GM21360 (cell line): ENCODE results near the gene SEC23A.
A peak's percentile ranks its signal among the peaks of the same experiment; 100 is the strongest.
"Not testable (repeated sequence)": the region's sequence is repeated elsewhere in the genome, so short reads cannot be mapped to it uniquely, and the experiment has no call there.

Experiments
- ATAC-seq: cut with Tn5 transposase; IDR thresholded peaks from one replicate; pipeline ENCODE4 v1.9.1; 2021; ENCODE audit warnings: mild to moderate bottlenecking, moderate library complexity; ENCODE audit not compliant: unreplicated experiment

SEC23A gene

DNA sequence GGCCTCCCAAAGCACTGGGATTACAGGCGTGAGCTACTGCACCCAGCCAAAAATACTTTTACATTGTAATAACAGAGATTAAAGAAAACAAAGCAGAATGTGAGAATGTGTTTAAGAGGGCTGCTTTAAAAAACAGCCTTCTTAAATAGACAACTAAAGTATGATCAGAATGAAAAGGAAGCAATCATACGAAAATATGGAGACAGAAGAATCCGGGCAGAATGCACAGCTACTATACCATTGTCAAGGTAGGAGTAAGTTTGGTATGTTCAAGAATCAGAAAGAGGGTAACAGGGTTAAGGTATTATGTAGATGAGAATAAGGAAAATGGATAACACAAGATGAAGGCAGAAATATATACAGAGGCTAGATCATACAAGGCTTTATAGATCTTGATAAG, 8.5 kb downstream of the SEC23A start:
- no peak for ATAC-seq

DNA sequence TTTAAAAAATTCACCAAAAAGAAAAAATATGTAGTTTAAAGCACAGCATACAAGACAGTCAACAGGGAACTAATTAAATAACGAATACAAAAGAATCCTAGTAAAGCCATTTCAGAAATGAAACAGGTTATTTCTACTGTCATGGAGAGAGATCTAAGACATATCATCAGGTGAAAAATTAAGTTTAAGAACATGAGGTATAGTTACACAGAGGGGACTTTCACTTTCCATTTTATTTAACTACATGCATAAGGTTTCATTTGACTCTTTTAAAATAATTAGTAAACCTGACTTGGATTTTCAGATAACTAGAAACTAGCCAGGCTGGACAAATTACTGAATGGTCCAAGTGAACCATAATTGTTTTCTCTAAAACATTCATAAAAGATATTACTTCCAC, 11.3 kb downstream of the SEC23A start:
- no peak for ATAC-seq

DNA sequence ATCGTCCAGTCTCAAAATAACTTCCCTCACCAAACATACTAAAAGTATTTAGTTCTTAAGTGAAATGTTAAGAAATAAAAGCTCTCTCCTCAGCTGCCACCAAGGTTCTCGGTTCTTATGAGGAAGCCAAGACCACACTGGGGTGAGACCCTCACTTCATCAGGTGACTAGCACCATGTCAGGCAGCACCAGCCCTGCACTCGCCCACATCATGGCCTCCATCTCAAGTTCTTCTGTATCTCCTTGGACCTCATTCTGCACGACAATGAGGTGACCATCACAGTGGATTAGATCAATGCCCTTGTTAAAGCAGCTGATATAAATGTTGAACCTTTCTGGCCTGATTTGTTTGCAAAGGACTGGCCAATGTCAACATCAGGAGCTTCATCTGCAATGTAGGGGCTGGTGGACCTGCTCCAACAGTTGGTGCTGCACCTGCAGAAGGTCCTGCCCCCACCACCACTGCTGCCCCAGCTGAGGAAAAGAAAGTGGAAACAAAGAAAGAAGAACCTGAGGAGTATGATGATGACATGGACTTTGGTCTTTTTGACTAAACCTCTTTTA, 12.4 kb downstream of the SEC23A start:
- ATAC-seq, result no peak

DNA sequence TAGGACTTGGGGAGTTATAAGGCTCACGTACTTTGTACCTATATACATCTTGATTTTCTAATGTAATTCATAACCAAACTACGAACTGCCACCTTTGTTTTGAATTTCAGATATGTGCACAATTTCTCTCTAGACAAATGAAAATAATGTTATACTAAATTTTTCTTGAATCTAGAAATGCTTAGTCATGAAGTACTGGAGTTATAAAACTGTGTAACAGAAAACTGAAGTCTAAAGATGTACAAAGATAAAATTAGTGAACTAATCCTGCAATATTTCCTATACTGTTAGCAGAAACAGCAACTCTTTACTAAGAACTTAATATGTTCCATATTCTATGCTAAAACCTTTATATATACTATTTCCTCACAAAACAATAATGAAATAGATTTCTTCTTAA, 15.5 kb downstream of the SEC23A start:
- no peak for ATAC-seq

DNA sequence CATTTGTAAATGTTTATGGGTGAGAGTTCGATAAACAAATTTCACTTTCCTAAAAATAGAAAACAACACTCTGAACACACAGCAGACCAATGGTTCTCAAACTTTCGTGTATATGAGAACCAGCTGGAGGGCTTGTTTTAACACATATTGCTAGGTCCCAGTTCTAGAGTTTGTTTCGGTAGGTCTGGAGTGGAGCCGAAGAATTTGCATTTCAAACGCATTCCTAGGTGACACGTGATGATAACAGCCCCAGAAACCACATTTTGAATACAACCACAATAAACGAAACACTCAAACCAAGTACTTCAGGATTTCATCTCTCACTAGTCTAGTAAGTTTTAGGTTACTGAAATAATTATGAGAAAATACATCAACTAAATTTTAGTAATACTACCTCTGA, 17.1 kb downstream of the SEC23A start:
- ATAC-seq, result no peak

DNA sequence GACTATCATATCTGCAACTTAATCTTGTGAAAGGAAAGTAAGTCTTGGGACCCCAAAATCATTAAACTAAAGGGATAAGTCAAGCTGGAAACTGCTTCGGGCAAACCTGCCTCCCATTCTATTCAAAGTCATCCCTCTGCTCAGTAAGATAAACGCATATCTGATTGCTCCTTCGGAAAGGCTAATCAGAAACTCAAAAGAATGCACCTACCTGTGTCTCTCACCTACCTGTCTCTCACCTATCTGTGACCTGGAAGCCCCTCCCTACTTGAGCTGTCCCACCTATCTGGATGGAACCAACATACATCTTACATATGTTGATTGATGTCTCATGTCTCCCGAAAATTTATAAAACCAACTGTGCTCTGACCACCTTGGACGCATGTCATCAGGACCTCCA, 19.9 kb downstream of the SEC23A start:
- no peak for ATAC-seq

DNA sequence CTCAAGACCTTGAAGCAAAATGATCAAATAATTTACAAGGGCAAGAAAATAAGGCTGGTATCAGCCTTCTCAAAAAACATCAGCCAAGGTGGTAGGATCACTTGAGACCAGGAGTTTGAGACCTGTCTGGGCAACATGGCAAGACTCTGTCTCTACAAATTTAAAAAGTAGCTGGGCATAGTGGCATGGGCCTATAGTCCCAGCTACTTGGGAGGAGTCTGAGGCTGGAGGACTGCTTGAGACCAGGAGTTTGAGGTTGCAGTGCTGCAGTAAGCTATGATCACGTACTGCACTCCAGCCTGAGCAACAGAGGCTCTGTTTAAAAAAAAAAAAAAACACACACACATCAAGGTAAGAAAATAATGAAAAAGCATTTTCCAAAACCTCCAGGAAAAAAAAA, 22.1 kb downstream of the SEC23A start:
- ATAC-seq, result no peak

DNA sequence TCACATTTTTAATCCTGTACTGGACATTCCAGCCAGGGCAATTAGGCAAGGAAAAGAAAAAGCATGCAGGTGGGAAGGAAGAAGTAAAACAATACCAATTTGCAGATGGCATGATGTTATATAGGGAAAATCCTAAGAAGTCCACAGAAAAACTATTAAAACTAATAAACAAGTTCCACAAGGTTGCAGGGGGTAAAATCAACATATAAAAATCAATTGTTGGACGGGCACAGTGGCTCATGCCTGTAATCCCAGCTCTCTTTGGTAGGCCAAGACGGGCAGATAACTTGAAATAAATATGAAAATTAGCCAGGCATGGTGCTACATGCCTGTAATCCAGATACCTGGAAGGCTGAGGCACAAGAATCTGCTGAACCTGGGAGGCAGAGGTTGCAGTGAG, 31.9 kb downstream of the SEC23A start:
- ATAC-seq, result no peak

DNA sequence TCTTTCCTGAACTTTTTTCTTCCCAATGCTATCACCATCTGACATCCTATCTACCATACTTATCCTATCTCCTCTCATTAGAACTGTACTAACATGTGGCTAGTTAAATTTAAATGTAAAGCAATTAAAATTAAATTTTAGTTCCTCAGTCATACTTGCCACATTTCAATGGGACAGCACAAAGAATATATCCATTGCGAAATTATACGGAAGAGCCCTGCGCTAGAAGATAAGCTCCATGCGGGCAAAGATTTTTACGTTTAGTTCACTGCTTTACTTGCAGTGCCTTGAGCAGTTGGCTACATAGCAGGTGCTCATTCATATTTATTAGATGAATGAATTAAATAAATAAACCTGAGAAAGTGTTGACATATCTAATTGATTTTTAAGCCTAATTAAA, 33.1 kb downstream of the SEC23A start:
- ATAC-seq, result no peak

DNA sequence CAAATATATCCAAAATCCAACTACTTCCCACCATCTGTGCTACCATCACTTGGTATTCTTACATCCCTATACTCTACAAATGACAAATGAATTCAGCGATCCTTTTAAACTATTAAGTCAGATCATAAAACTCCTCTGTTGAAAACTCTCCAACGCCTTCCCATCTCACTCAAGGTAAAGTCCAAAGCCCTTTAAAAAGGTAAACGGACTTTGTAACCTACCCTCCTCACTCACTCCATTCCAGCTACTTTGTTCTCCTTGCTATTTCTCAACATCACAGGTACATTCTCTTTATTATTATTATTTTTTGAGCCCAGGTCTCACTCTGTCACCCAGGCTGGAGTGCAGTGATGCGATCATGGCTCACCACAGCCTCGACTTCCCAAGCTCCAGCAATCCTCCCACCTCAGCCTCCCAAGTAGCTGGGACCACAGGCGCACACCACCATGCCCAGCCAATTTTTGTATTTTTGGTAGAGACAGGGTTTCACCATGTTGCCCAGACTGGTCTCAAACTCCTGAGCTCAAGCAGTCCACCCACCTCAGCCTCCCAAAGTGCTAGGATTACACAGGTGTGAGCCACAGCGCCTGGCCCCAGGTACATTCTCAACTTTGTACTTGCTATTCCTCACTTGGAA, 33.7 kb downstream of the SEC23A start:
- not testable (repeated sequence) for ATAC-seq

DNA sequence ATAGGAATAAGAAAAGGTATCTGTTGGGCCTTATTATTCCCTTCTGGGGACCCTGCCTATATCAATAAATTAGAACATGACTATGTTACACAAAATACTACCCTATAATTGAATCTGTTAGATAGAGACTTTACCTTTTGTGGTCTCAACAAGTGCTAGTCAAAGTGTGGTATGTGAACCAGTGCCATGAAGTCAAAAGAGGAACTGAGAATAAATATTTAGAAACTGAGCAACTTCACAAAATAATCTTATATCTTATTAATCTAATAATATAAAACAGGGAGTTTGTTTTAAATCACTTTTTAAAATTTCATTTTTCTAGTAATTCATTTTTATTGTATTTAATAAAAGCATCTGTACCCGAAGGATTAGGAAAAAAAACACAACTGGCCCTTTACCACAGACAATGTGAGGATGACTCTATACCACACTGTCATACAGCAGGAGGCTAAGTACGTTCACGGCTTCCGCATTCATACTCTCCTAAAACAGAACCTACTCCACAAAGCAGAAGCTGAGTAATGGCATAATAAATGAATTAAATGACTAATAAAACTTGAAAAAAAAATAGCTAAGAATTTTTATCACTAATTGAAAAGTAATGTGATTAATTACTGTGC, 42.1 kb downstream of the SEC23A start:
- ATAC-seq, result peak; percentile 96

DNA sequence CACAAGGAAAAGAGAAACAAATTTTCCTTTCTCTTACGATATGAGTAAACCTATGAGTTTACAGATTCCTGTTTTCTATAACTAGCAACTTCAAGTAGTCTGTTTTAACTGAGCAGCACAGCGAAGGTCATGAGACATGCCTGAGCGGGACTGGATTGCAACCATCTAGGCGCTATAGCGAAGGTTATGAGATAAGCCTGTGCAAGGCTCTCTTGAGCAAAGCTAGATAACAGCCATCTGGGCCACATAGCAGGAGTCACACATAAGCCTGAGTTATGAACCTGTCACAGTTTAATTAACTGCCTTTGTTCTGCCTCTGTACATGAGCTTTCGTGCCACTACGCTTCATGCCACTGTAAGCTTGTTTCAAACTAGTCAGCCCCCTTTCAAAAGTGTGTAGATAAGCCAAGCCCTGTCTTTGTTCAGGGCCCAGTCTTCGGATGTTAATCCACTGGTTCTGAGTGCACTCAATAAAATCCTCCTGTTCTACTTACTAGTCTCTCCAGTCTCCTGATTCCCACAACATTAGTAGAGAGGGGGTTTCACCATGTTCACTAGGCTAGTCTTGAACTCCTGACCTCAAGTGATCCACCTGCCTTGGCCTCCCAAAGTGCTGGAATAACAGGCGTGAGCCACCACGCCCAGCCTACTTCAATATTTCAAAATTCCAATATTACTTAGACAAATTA, 47.1 kb downstream of the SEC23A start:
- no peak for ATAC-seq

DNA sequence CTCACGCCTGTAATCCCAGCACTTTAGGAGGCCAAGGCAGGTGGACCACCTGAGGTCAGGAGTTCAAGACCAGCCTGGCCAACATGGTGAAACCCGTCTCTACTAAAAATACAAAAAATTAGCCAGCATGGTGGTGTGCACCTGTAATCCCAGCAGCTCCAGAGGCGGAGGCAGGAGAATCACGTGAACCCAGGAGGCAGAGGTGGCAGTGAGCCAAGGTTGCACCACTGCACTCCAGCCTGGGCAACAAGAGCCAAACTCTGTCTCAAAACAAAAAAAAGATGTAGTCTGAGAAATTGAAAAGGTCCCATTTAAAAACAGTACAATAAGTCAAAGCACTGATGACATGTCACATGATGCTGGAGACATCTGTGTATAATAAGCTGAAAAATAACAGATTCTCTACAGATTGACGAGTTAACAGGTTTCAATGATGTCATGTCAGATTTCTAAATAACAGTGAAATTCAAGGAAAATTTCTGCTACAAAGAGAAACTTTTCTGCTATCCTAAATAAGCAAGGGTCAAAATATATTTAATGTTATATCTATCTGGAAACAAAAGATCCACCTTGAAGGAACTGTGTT, 50.1 kb downstream of the SEC23A start:
- not testable (repeated sequence) for ATAC-seq

DNA sequence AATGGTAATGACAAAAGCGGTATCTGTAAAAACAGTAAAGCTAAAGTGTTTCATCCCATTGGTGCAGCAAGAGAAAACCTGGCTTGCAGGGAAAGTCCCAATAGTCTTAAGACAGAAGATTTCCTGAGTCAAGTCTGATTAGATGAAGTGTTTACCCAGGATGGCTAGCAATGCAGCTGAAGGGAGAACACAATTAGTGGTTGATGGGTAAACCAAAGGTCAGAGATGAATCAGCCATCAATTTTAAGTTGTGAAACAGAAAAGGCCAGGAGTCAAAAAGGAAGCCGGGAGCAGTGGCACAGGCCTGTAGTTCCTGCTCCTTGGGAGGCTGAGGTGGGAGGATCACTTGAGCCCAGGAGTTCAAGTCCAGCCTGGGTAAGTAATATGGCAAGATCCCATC, 52.6 kb downstream of the SEC23A start:
- no peak for ATAC-seq

DNA sequence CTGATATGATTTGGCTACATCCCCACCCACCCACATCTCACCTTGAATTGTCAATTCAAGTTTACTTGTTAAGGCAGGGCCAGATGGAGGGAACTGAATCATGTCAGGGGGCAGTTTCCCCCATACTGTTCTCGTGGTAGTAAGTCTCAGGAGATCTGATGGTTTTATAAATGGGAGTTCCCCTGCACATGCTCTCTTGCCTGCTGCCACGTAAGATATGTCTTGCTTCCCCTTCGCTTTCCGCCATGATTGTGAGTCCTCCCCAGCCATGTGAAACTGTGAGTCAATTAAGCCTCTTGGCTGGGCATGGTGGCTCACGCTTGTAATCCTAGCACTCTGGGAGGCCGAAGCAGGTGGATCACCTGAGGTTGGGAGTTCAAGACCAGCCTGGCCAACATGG, 57.1 kb downstream of the SEC23A start:
- ATAC-seq, result not testable (repeated sequence)

DNA sequence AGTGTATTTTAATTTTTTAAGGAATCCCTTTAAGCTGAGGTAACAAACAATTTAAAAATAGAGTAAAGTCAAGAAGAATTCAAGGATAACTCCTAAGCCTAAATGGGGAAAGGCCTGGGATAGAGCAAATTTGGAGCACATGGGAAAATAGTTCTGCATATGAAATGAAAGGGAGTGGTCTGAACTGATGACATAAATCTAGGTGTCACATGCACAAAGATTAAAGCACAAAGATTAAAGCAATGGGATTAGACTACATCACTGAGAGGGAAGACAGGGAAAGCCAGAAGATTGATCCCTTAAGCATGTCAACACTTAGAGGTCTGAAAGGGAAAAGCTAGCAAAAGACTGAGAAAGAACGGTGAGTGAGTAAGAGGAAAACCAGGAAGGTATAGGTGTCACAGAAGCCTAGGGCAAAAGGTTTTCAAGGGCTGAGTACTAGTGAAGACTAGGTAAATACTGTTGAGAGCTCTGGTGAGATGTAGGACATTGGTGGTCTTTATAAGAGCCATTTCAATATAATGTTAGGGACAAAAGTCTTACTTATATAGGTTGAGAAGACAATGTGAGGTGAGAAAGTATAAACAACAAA, 59.6 kb downstream of the SEC23A start:
- ATAC-seq, result no peak

DNA sequence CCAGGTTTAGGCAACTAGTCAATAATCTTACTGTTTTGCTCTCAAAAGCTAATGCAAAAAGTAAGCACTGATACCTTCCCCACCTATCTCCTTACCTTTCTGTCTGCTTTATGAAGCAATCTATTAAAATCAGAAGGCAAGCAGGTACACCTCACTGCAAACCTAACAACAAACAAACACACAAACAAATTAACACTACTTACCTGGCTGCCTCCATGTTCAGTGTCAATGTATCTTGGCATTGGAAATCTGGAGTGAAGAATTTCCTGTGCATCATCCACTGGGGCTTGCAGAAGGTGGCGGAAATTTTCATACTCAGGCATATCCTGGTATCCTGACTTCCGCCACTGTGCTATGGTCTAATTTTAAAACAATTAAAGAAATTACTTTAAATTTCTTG, 62.5 kb downstream of the SEC23A start:
- no peak for ATAC-seq

DNA sequence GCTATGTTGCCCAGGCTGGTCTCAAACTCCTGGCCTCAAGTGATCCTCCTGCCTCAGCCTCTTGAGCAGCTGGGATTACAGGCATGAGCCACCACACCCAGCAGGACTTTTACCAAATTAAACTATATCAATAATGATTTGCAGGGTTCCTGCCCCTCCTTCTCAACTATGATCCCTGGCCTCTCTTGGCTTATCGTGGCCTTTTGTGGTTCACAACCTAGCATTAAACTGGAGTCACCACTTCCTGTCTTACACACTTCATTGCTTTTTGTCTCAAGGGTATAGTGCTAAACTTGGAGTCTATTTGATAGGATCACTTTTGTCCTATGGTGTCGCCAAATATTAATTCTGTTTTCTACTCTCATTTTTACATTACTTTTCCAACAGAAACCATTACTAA, 64.5 kb downstream of the SEC23A start:
- ATAC-seq, result no peak

DNA sequence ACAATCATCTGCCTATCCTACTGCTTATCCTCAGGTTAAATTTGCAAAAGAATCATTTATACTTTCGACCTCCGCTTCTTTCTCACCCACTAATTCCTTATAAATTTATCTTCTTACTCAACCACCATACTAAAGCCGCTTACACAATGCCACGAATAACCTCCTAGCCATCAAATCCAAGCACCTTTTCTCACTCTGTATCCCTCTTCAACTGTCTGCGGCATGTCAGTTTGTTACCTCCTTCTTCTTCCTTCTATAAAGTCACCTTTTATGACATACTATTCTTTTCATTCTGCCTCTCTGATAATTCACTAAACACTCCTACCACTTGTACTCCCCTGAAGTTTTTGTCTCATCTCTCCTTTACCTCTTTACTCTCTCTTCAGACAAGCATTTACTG, 66.3 kb downstream of the SEC23A start:
- ATAC-seq, result no peak

DNA sequence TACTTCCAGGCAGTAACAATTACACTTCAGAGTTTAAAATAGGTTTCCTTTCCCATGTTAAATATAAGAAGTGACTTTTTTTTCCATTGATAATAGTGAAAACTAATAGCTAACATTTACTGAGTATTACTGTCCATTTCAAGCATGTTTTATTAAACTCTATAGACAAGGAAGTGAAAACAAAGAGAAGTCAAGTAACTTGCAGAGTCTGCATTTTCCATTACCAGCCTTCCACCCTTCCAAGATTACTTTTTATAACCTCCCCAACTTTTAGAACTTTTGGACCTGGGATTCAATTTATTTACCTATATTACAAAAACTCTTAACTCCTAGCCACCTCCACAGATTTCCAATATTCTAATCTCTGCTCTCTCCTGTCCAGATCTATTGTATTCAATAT, 67.7 kb downstream of the SEC23A start:
- ATAC-seq, result no peak

DNA sequence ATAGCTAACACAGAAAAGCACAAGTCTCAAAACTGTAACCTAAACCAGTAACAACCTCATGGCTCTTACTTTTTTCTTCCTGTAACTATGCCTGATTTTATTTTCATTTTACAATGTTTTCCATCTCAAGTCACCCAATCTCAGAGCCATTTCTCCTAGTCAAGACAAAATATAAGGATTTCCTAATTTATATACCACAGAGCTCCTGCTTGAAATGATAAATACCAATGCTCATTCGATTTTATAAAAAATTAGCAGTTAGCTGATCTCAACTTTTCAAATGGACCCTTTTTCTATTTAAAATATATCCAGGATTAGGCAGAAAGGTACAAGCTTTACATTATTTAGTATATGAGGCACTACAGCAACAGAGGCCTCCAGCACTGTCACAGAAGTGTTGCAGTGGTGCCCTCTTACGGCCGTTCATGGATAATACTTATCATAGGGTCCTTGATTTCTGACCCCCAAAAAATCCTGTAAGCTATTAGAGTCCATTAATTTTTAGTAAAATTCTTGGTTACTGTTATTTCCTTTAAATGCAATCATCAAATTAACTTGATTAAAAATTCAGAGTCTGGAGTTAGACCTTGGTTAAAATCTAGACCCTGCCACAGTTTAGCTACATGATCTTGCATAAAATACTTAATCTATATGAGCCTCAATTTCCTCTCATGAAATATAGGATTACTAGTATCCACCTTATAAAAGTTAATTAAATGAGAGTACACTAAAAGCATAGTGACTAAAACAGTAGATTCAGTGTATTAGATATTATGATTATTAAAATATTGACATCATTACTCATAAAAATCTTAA, 68.3 kb downstream of the SEC23A start:
- no peak for ATAC-seq
